Transverse colon (tissue), 4 donors: ENCODE results near the gene CACNA1I. TPM values are rescaled to one million over a fixed set of nuclear protein-coding genes. Genes with fewer than 3 reads are reported as not detected.

ENCODE experiments used
- DNase-seq: peaks from one replicate; pipeline ENCODE4 v3.0.0-alpha.2; 2019
- H3K27ac ChIP-seq, 4 donors: fragments of 200-600 bp; sonication (generic); 2 replicates each; pipeline ENCODE4 v1.5.1; 2016 to 2018; ENCODE audit warnings: inconsistent platforms in 4 of 4
- H3K27me3 ChIP-seq: fragments of 200-600 bp; sonication (generic); 2 replicates; pipeline ENCODE4 v1.5.1; 2017; ENCODE audit warnings: inconsistent platforms
- H3K36me3 ChIP-seq, 4 donors: fragments of 200-600 bp; sonication (generic); 2 replicates each; pipeline ENCODE4 v1.5.1; 2017 to 2019; ENCODE audit warnings: inconsistent platforms in 4 of 4
- H3K4me1 ChIP-seq, 4 donors: fragments of 200-600 bp; sonication (generic); 2 replicates each; pipeline ENCODE4 v1.5.1; 2017 to 2020; ENCODE audit warnings: inconsistent platforms in 4 of 4
- H3K4me3 ChIP-seq, 4 donors: fragments of 200-600 bp; sonication (generic); 1 replicate in 1 of 4; 2 replicates in 3 of 4; pipeline versions ENCODE4 v1.5.1 to v1.6.1; 2017 to 2019; ENCODE audit warnings: inconsistent platforms in 4 of 4
- H3K9me3 ChIP-seq, 2 donors: fragments of 200-600 bp; sonication (generic); 2 replicates each; pipeline ENCODE4 v1.5.1; 2017 to 2019; ENCODE audit warnings: inconsistent platforms in 2 of 2
- EP300 ChIP-seq: sonication (generic); formaldehyde crosslinking; IDR thresholded peaks from one replicate; pipeline ENCODE4 v1.6.1; 2017; ENCODE audit warnings: antibody characterized with exemption, low read depth
- POLR2A ChIP-seq: fragments of 450-650 bp; IDR thresholded peaks from one replicate; pipeline ENCODE4 v1.6.1; 2016; ENCODE audit warnings: antibody characterized with exemption, mild to moderate bottlenecking, moderate library complexity
- POLR2AphosphoS5 ChIP-seq, 3 donors: sonication (generic); formaldehyde crosslinking; IDR thresholded peaks; one replicate each; pipeline ENCODE4 v1.6.1; 2016; ENCODE audit warnings: antibody characterized with exemption in 3 of 3
- WGBS, 2 donors: methylation state at CpG; one replicate each; pipeline ENCODE4 v1.1.5; 2018; ENCODE audit warnings: low coverage in 1 of 2; 5-methylcytosine and 5-hydroxymethylcytosine counted together
- in situ Hi-C, 4 donors: fragments of 200-750 bp; cut with MboI; loops; one replicate each; pipeline versions ENCODE4 v1.15.0 to v1.15.1; 2017; ENCODE audit warnings: low sequenced_read_pairs in 3 of 4, low pct_ligation_motif_present in 1 of 4, low pct_unique_long_range_greater_than_20kb in 1 of 4
- intact Hi-C: fragments of 100-400 bp; cut with DNase I; formaldehyde crosslinking; loops from one replicate; pipeline ENCODE4 v1.15.1; 2023; ENCODE audit warnings: low total_unique reads
- total RNA-seq, 4 donors: library from RNA; depleted of rRNA; stranded (reverse); fragments of >200 nt; gene quantifications; one replicate each; pipeline ENCODE4 v1.1.0, GENCODE V29; 2016
- TF ChIP-seq, protein P1 (sequence below), 5 experiments: fragments of 200-600 bp in 3 of 5; fragments of 450-650 bp in 2 of 5; sonication (generic) in 3 of 5; IDR thresholded peaks; 1 replicate in 2 of 5; 2 replicates in 3 of 5; pipeline ENCODE4 v1.5.1; 2016 to 2017; ENCODE audit warnings: antibody characterized with exemption in 5 of 5, inconsistent platforms in 3 of 5, mild to moderate bottlenecking in 2 of 5, moderate library complexity in 1 of 5

CACNA1I gene
- total RNA-seq, 4 donors from 2014 or later: 0.14 to 1.1 (median 0.66) TPM

GRCh38 chr22:39652990-39653786 lies 82.6 kb downstream of the CACNA1I start:
- Histone ChIP-seq H3K4me1 (no peaks in the 10 kb centered on the region), H3K4me3 (no peak overlapping the region), H3K27me3 (peaks cover 26% of the 10 kb centered on the region), H3K27ac (no peak overlapping the region), H3K36me3 (no peaks in the 10 kb centered on the region), H3K9me3 (no peaks in the 10 kb centered on the region)
- in situ Hi-C loops (no loop called here), intact Hi-C loops (no loop called here)
- WGBS, 2 donors: 70% methylated on average over 16 of the region's 16 CpGs; no CpG with 5 or more reads in 1 of the 2 donors
- no peak for DNase-seq
- TF ChIP-seq, protein P1, sequence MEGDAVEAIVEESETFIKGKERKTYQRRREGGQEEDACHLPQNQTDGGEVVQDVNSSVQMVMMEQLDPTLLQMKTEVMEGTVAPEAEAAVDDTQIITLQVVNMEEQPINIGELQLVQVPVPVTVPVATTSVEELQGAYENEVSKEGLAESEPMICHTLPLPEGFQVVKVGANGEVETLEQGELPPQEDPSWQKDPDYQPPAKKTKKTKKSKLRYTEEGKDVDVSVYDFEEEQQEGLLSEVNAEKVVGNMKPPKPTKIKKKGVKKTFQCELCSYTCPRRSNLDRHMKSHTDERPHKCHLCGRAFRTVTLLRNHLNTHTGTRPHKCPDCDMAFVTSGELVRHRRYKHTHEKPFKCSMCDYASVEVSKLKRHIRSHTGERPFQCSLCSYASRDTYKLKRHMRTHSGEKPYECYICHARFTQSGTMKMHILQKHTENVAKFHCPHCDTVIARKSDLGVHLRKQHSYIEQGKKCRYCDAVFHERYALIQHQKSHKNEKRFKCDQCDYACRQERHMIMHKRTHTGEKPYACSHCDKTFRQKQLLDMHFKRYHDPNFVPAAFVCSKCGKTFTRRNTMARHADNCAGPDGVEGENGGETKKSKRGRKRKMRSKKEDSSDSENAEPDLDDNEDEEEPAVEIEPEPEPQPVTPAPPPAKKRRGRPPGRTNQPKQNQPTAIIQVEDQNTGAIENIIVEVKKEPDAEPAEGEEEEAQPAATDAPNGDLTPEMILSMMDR (IDR thresholded peaks at IDR 0.05): no peak
- no peak for TF ChIP-seq POLR2AphosphoS5 (IDR thresholded peaks at IDR 0.05)
- no peak for TF ChIP-seq POLR2A
- TF ChIP-seq EP300: no peak

GRCh38 chr22:39653787-39654077 lies 83.2 kb downstream of the CACNA1I start:
- DNase-seq: no peak
- whole genome bisulfite sequencing, 2 donors: 87% methylated on average over 3 of the region's 3 CpGs; no CpG with 5 or more reads in 1 of the 2 donors
- in situ Hi-C loops (no loop called here), intact Hi-C loops (no loop called here)
- Histone ChIP-seq H3K27ac (no peak overlapping the region), H3K4me3 (no peak overlapping the region), H3K27me3 (peaks cover 28% of the 10 kb centered on the region), H3K9me3 (no peaks in the 10 kb centered on the region), H3K4me1 (no peaks in the 10 kb centered on the region), H3K36me3 (no peaks in the 10 kb centered on the region)
- TF ChIP-seq, protein P1 (IDR thresholded peaks at IDR 0.05): no peak
- no peak for TF ChIP-seq POLR2A
- no peak for TF ChIP-seq POLR2AphosphoS5 (IDR thresholded peaks at IDR 0.05)
- TF ChIP-seq EP300: no peak

DNA sequence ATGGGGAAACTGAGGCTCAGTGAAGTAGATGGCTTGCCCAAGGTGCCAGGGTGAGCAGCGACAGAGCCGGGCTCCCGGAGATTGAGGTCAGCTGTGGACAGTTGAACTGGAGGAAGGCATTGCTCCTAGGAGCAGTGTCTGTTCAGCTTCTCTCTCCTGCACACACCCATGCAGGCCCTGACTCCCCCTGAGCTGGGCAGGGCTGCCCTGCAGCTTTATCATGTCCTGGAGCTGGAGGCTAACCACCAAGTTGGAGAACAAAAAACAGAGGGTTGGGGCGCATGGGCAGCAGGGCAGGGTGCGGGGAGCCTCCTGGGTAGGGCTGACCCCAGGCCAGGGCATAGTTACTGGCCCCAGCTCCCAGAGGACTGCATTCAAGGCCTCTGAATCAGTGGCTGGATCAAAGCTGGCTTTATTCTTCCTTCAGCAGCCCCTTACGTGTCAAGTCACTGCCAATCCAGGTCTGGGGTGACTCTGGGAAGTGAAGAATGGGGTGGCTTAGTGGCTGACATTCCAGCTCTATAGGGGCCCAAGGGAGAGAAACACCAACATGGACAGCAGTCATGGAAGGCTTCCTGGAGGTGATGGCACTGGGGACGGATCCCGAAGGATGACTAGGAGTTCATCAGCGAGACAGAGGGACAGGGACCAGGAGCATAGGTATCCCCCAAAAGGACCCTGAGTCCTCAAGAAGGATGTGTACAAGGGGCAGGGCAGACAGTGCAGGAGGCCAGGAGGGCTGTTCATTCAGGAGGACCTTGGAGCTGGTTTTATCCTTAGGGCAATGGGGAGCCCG lies 83.8 kb downstream of the CACNA1I start:
- no peak for DNase-seq
- intact Hi-C loops: no loop called here
- Histone ChIP-seq H3K27ac (no peak overlapping the region), H3K4me1 (no peaks in the 10 kb centered on the region), H3K27me3 (peaks cover 34% of the 10 kb centered on the region), H3K9me3 (no peaks in the 10 kb centered on the region), H3K4me3 (no peak overlapping the region), H3K36me3 (no peaks in the 10 kb centered on the region)
- no peak for TF ChIP-seq EP300
- no peak for TF ChIP-seq POLR2A
- TF ChIP-seq, protein P1 (IDR thresholded peaks at IDR 0.05): no peak
- TF ChIP-seq POLR2AphosphoS5 (IDR thresholded peaks at IDR 0.05): no peak
- in situ Hi-C loops: no loop called here
- 92% methylated on average over 10 of the region's 10 CpGs; no CpG with 5 or more reads in 1 of the 2 donors for WGBS, 2 donors

GRCh38 chr22:39655004-39655579 lies 84.5 kb downstream of the CACNA1I start:
- 55 to 67% methylated on average over 3 to 7 of the region's 8 CpGs for WGBS, 2 donors
- H3K27me3 ChIP-seq: peaks cover 42% of the 10 kb centered on the region
- H3K4me1 ChIP-seq: no peaks in the 10 kb centered on the region
- in situ Hi-C loops (no loop called here), intact Hi-C loops (no loop called here)
- no peak for TF ChIP-seq POLR2AphosphoS5 (IDR thresholded peaks at IDR 0.05)
- no peak for TF ChIP-seq EP300
- no peak for TF ChIP-seq POLR2A
- TF ChIP-seq, protein P1 (IDR thresholded peaks at IDR 0.05): no peak
- no peaks in the 10 kb centered on the region for H3K9me3 ChIP-seq
- H3K27ac ChIP-seq: no peak overlapping the region
- DNase-seq: no peak
- no peaks in the 10 kb centered on the region for H3K36me3 ChIP-seq
- no peak overlapping the region for H3K4me3 ChIP-seq
